HepG2 (cell line): ENCODE data around the gene PEBP1. TPM values are rescaled to one million over a fixed set of nuclear protein-coding genes. Genes with fewer than 3 reads are reported as not detected.
A peak's percentile ranks its signal among the peaks of the same experiment; 100 is the strongest.

Source experiments
- AKAP8 ChIP-seq: sonication (generic); formaldehyde crosslinking; IDR thresholded peaks from 2 replicates; pipeline ENCODE4 v1.5.1; 2020; ENCODE audit warnings: mild to moderate bottlenecking, missing genetic modification reagents
- CBX5 ChIP-seq: sonication (generic); formaldehyde crosslinking; IDR thresholded peaks from 2 replicates; pipeline ENCODE4 v1.4.0; 2020; ENCODE audit warnings: missing genetic modification reagents, borderline replicate concordance
- CREM ChIP-seq, 2 experiments: sonication (generic) in 1 of 2; formaldehyde crosslinking in 1 of 2; IDR thresholded peaks; 2 replicates each; pipeline versions ENCODE4 v1.4.0 to v1.6.1; 2016 to 2020; ENCODE audit warnings: antibody characterized with exemption in 1 of 2, mild to moderate bottlenecking in 1 of 2, missing genetic modification reagents in 1 of 2
- KDM3A ChIP-seq: IDR thresholded peaks from 2 replicates; pipeline ENCODE4 v1.6.1; 2018; ENCODE audit warnings: low read depth, missing compliant biosample characterization
- KDM6A ChIP-seq: IDR thresholded peaks from 2 replicates; pipeline ENCODE4 v1.6.1; 2016; ENCODE audit warnings: low read depth
- LCORL ChIP-seq, 2 experiments: fragments of 450-650 bp in 1 of 2; sonication (generic) in 1 of 2; formaldehyde crosslinking in 1 of 2; IDR thresholded peaks; 2 replicates each; pipeline versions ENCODE4 v1.5.0 to v1.6.1; 2017 to 2020; ENCODE audit warnings: antibody characterized with exemption in 1 of 2, missing genetic modification reagents in 1 of 2
- SNAI1 ChIP-seq: sonication (generic); formaldehyde crosslinking; IDR thresholded peaks from 2 replicates; pipeline ENCODE4 v1.5.0; 2020; ENCODE audit warnings: mild to moderate bottlenecking, missing genetic modification reagents, borderline replicate concordance
- USF2 ChIP-seq, 2 experiments: sonication (generic) in 1 of 2; formaldehyde crosslinking in 1 of 2; IDR thresholded peaks; 2 replicates each; pipeline versions ENCODE4 v1.5.1 to v1.6.1; 2011 to 2020; ENCODE audit warnings: borderline replicate concordance in 1 of 2, low read depth in 1 of 2, low read length in 1 of 2, mild to moderate bottlenecking in 1 of 2, missing genetic modification reagents in 1 of 2, moderate library complexity in 1 of 2
- ZBTB4 ChIP-seq: sonication (generic); formaldehyde crosslinking; IDR thresholded peaks from 2 replicates; pipeline ENCODE4 v1.4.0; 2020; ENCODE audit warnings: missing genetic modification reagents, mild to moderate bottlenecking, borderline replicate concordance
- ZBTB7B ChIP-seq: sonication (generic); formaldehyde crosslinking; IDR thresholded peaks from 2 replicates; pipeline ENCODE4 v1.4.0; 2020; ENCODE audit warnings: missing genetic modification reagents
- ZMYM3 ChIP-seq: sonication (generic); formaldehyde crosslinking; IDR thresholded peaks from 2 replicates; pipeline ENCODE4 v1.5.1; 2020; ENCODE audit warnings: mild to moderate bottlenecking, missing genetic modification reagents
- ZNF616 ChIP-seq: sonication (generic); formaldehyde crosslinking; IDR thresholded peaks from 2 replicates; pipeline ENCODE4 v1.5.0; 2020; ENCODE audit warnings: low read depth, mild to moderate bottlenecking, missing genetic modification reagents
- ZNF652 ChIP-seq: IDR thresholded peaks from 2 replicates; pipeline ENCODE4 v1.6.1; 2016; ENCODE audit warnings: low read depth, borderline replicate concordance
- ZNF784 ChIP-seq: sonication (generic); formaldehyde crosslinking; IDR thresholded peaks from 2 replicates; pipeline ENCODE4 v1.5.1; 2020; ENCODE audit warnings: missing genetic modification reagents, mild to moderate bottlenecking, borderline replicate concordance
- polyA plus RNA-seq, 8 experiments: library from polyadenylated mRNA; depleted of rRNA in 3 of 8; stranded (reverse) in 7 of 8; unstranded in 1 of 8; fragments of >200 nt; fragmentation: Illumina TruSeq in 4 of 8; extraction: Trizol in 4 of 8; gene quantifications; 2 replicates each; pipeline versions ENCODE4 v1.2.1 to v1.2.3, GENCODE V29; 2011 to 2016; ENCODE audit warnings: low read depth in 4 of 8, missing spikeins in 1 of 8, mixed read lengths in 1 of 8; ENCODE audit not compliant: insufficient read depth in 1 of 8
- total RNA-seq, 5 experiments: library from RNA; depleted of rRNA; stranded (reverse); fragments of >200 nt; fragmentation: Illumina TruSeq; extraction: Trizol; gene quantifications; 2 replicates each; pipeline ENCODE4 v1.2.3, GENCODE V29; 2016; ENCODE audit warnings: low read depth in 1 of 5
- TF ChIP-seq, protein P1 (sequence below): IDR thresholded peaks from 2 replicates; pipeline ENCODE4 v1.6.1; 2016; ENCODE audit warnings: low read depth, borderline replicate concordance
- TF ChIP-seq, protein P2 (sequence below): IDR thresholded peaks from 2 replicates; pipeline ENCODE4 v1.6.1; 2016; ENCODE audit warnings: low read depth
- TF ChIP-seq, protein P3 (sequence below): sonication (generic); formaldehyde crosslinking; IDR thresholded peaks from 2 replicates; pipeline ENCODE4 v1.4.0; 2020; ENCODE audit warnings: mild to moderate bottlenecking, missing genetic modification reagents
- TF ChIP-seq, protein P4 (sequence below): sonication (generic); formaldehyde crosslinking; IDR thresholded peaks from 2 replicates; pipeline ENCODE4 v1.4.0; 2020; ENCODE audit warnings: mild to moderate bottlenecking, missing genetic modification reagents

PEBP1 gene
- total and polyA plus RNA-seq, 2 of the 13 experiments (the other 11 are each of a cell fraction or from before 2014, with no cell fraction given) = 538 to 1,505 TPM

GRCh38 chr12:118126119-118126757, 9.7 kb upstream of the PEBP1 start (continued):
- TF ChIP-seq, protein P1, sequence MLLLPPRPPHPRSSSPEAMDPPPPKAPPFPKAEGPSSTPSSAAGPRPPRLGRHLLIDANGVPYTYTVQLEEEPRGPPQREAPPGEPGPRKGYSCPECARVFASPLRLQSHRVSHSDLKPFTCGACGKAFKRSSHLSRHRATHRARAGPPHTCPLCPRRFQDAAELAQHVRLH = no peak
- peak; percentile 89 for TF ChIP-seq ZBTB4 (CRISPR knock-in tag)
- no peak for TF ChIP-seq ZNF616 (CRISPR knock-in tag)
- no peak for TF ChIP-seq USF2 (IDR thresholded peaks at IDR 0.05; ENCODE audit: low read depth, low read length)
- no peak for TF ChIP-seq USF2 (CRISPR knock-in tag; IDR thresholded peaks at IDR 0.05; ENCODE audit: borderline replicate concordance)
- peak; percentile 37; the same call in 1 of the 2 replicates for TF ChIP-seq ZMYM3 (CRISPR knock-in tag)
- TF ChIP-seq, protein P2, sequence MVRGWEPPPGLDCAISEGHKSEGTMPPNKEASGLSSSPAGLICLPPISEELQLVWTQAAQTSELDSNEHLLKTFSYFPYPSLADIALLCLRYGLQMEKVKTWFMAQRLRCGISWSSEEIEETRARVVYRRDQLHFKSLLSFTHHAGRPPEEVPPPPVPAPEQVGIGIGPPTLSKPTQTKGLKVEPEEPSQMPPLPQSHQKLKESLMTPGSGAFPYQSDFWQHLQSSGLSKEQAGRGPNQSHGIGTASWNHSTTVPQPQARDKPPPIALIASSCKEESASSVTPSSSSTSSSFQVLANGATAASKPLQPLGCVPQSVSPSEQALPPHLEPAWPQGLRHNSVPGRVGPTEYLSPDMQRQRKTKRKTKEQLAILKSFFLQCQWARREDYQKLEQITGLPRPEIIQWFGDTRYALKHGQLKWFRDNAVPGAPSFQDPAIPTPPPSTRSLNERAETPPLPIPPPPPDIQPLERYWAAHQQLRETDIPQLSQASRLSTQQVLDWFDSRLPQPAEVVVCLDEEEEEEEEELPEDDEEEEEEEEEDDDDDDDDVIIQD (CRISPR knock-in tag) = 0 out of 2 replicates have a peak, but pooled peaks have one; percentile 31
- TF ChIP-seq AKAP8 (CRISPR knock-in tag) = no peak
- TF ChIP-seq, protein P3, sequence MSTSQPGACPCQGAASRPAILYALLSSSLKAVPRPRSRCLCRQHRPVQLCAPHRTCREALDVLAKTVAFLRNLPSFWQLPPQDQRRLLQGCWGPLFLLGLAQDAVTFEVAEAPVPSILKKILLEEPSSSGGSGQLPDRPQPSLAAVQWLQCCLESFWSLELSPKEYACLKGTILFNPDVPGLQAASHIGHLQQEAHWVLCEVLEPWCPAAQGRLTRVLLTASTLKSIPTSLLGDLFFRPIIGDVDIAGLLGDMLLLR (CRISPR knock-in tag) = peak; percentile 27; the same call in 1 of the 2 replicates
- no peak for TF ChIP-seq CBX5 (CRISPR knock-in tag)
- peak; percentile 9; the same call in 1 of the 2 replicates for TF ChIP-seq ZNF652
- peak; percentile 30; the same call in 1 of the 2 replicates for TF ChIP-seq KDM6A (CRISPR knock-in tag)
- no peak for TF ChIP-seq KDM3A
- peak; percentile 38; the same call in 1 of the 2 replicates for TF ChIP-seq ZBTB7B (CRISPR knock-in tag)
- TF ChIP-seq LCORL (IDR thresholded peaks at IDR 0.05) = no peak
- TF ChIP-seq LCORL (CRISPR knock-in tag; IDR thresholded peaks at IDR 0.05) = no peak; the same call in 1 of the 2 replicates
- no peak for TF ChIP-seq SNAI1 (CRISPR knock-in tag)
- TF ChIP-seq ZNF784 (CRISPR knock-in tag) = no peak
- peak; percentile 60; the same call in 1 of the 2 replicates for TF ChIP-seq CREM (IDR thresholded peaks at IDR 0.05)
- TF ChIP-seq CREM (CRISPR knock-in tag; IDR thresholded peaks at IDR 0.05) = no peak
- TF ChIP-seq, protein P4, sequence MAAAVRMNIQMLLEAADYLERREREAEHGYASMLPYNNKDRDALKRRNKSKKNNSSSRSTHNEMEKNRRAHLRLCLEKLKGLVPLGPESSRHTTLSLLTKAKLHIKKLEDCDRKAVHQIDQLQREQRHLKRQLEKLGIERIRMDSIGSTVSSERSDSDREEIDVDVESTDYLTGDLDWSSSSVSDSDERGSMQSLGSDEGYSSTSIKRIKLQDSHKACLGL (CRISPR knock-in tag) = no peak
